Heart right ventricle (tissue), 16 donors: ENCODE results near the gene ZNF710. TPM values are rescaled to one million over a fixed set of nuclear protein-coding genes. Genes with fewer than 3 reads are reported as not detected.

Experiments
- ATAC-seq, 8 donors: fragments of 200-7000 bp; cut with Tn5 transposase; one replicate each; pipeline ENCODE4 v1.9.1; 2020; ENCODE audit warnings: mild to moderate bottlenecking in 8 of 8, moderate library complexity in 8 of 8, moderate number of reproducible peaks in 1 of 8
- DNase-seq, 2 donors: peaks; one replicate each; pipeline ENCODE4 v3.0.0-alpha.2; 2020
- H3K27ac ChIP-seq, 10 donors: fragments of 200-600 bp; sonication (generic) in 2 of 10; one replicate each; pipeline versions ENCODE4 v1.5.0 to v1.8.0; 2020 to 2022; ENCODE audit warnings: mild to moderate bottlenecking in 3 of 10
- H3K27me3 ChIP-seq, 7 donors: fragments of 200-600 bp; one replicate each; pipeline ENCODE4 v1.8.0; 2021 to 2022; ENCODE audit warnings: mild to moderate bottlenecking in 2 of 7
- H3K36me3 ChIP-seq, 9 donors: fragments of 200-600 bp; sonication (generic) in 1 of 9; one replicate each; pipeline versions ENCODE4 v1.5.0 to v1.8.0; 2020 to 2022; ENCODE audit warnings: mild to moderate bottlenecking in 2 of 9
- H3K4me1 ChIP-seq, 9 donors: fragments of 200-600 bp; sonication (generic) in 1 of 9; one replicate each; pipeline versions ENCODE4 v1.5.0 to v1.8.0; 2020 to 2022; ENCODE audit warnings: mild to moderate bottlenecking in 4 of 9
- H3K4me3 ChIP-seq, 10 donors: fragments of 200-600 bp; sonication (generic) in 2 of 10; one replicate each; pipeline versions ENCODE4 v1.5.0 to v1.8.0; 2020 to 2022; ENCODE audit warnings: mild to moderate bottlenecking in 7 of 10, moderate library complexity in 2 of 10
- H3K9me3 ChIP-seq, 11 donors: fragments of 200-600 bp in 10 of 11; sonication (generic) in 2 of 11; one replicate each; pipeline versions ENCODE4 v1.5.0 to v1.8.0; 2013 to 2022; ENCODE audit warnings: mild to moderate bottlenecking in 2 of 11, control low read depth in 1 of 11, moderate library complexity in 1 of 11
- WGBS, 2 donors: extraction: QIAGEN DNeasy Blood & Tissue Kit; methylation state at CpG; one replicate each; pipeline ENCODE4 v1.1.7; 2013; ENCODE audit warnings: inconsistent platforms in 1 of 2; 5-methylcytosine and 5-hydroxymethylcytosine counted together
- intact Hi-C, 10 donors: fragments of 100-400 bp; cut with DNase I; formaldehyde crosslinking; loops; one replicate each; pipeline versions ENCODE4 v1.11.1 to v1.14.2; 2022
- polyA plus RNA-seq, 2 donors: library from polyadenylated mRNA; stranded (reverse); fragments of 200-250 nt; gene quantifications; one replicate each; pipeline ENCODE4 v1.2.3, GENCODE V29; 2013
- total RNA-seq, 10 donors: library from RNA; stranded (reverse); fragmentation: NEBNext Ultra II Directional in 3 of 10; extraction: Animal tissue kit (Norgen Biotek cat#: 25700) in 3 of 10; gene quantifications; one replicate each; pipeline versions ENCODE4 v1.2.1 to v1.2.4, GENCODE V29; 2021 to 2023
- TF ChIP-seq, protein P1 (sequence below), 9 donors: fragments of 200-600 bp; sonication (generic) in 2 of 9; IDR thresholded peaks; one replicate each; pipeline versions ENCODE4 v1.5.0 to v1.8.0; 2021 to 2022; ENCODE audit warnings: antibody characterized with exemption in 9 of 9, mild to moderate bottlenecking in 5 of 9, moderate library complexity in 1 of 9
- donor health status: Arrhythmogenic right ventricular cardiomyopathy.
- donor health status: ischemic (EF 13 %, LVEDD 7.1; RV severe dilation, severe dysfunction).
- donor health status: healthy with polysubstance abuse.
- donor health status: DM: no; HTN: yes; CAD: no.
- donor health status: DM: no; HTN: no; CAD: no.
- donor health status: ischemic (EF 25% LVEDD 6.9; RV normal size, moderate dysfunction).
- donor health status: ischemic (EF 25% LVEDD 5.7; RV mildly dilated, moderate dysfunction).
- donor health status: healthy.
- donor health status: DM: yes; HTN: yes; CAD: no.
- donor health status: Ischemic cardiomyopathy.
- donor health status: ischemic (EF 35%, LVEDD 5.7; RV mildly dilated, moderate dysfunction).
- donor health status: nonischemic (EF 11% LVEDD 7.7; RV severe dilation, severe dysfunction).
- donor health status: DM: yes; HTN: yes; CAD: no.
- donor health status: PGD.
- donor health status: ischemic (EF 29% LVEDD 5.4; RV normal size, mild dysfunction).
- donor health status: nonischemic (EF 23%, LVEDD 6.1; RV moderate dilation, normal function).

ZNF710 gene
- total and polyA plus RNA-seq, 12 donors: 2.8 to 19.8 (median 3.9) TPM

DNA sequence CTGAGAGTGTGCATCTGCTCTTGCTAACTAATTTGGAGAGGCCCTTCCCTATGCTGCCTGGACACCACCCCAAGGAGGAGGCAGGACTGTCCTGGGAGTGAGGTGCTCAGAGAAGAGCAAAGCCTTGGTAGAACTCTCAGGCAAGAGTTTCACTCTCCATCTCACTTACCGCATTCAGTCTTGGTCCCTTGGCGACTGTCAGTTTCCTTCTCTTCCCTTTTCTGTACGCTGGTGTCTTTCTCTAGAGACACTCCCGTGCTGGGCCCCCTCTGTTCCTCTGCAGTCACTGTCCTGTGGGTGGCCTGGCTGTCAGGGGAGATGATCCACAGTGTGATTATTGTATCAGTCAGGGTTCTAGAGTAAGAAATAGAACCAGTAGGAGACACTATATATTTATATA, 57.2 kb downstream of the ZNF710 start:
- WGBS, 2 donors: 83 to 88% methylated on average over 4 of the region's 4 CpGs
- H3K27me3 ChIP-seq: no peaks in the 10 kb centered on the region
- H3K36me3 ChIP-seq: no peaks in the 10 kb centered on the region
- ATAC-seq (no peak), DNase-seq (no peak)
- H3K27ac ChIP-seq: peak overlapping the region in 5 of 10 donors; percentile 68 to 95 (median 74)
- TF ChIP-seq, protein P1, sequence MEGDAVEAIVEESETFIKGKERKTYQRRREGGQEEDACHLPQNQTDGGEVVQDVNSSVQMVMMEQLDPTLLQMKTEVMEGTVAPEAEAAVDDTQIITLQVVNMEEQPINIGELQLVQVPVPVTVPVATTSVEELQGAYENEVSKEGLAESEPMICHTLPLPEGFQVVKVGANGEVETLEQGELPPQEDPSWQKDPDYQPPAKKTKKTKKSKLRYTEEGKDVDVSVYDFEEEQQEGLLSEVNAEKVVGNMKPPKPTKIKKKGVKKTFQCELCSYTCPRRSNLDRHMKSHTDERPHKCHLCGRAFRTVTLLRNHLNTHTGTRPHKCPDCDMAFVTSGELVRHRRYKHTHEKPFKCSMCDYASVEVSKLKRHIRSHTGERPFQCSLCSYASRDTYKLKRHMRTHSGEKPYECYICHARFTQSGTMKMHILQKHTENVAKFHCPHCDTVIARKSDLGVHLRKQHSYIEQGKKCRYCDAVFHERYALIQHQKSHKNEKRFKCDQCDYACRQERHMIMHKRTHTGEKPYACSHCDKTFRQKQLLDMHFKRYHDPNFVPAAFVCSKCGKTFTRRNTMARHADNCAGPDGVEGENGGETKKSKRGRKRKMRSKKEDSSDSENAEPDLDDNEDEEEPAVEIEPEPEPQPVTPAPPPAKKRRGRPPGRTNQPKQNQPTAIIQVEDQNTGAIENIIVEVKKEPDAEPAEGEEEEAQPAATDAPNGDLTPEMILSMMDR (IDR thresholded peaks at IDR 0.05): no peak
- H3K4me3 ChIP-seq: no peak overlapping the region
- intact Hi-C loops: no loop called here
- H3K9me3 ChIP-seq: peaks cover 0 to 3% (median 0%) of the 10 kb centered on the region in 11 donors
- H3K4me1 ChIP-seq: peaks cover 2 to 72% (median 50%) of the 10 kb centered on the region in 9 donors

DNA sequence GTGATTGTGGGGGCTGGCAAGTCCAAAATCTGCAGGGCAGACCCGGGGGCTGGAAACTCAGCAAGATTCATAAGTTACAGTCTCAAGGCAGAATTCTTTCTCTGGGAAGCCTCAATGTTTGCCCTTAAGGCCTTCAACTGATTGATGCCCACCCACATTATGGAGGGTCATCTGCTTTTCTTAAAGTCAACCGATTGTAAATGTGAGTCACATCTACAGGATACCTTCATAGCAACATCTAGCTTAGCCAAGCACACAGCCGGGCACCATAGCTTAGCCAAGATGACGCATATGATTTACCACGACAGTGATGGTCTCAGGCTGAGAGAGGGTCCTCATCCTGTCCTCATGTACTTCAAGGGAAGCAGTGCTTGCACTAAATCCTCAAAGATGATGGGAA, 57.7 kb downstream of the ZNF710 start:
- no peaks in the 10 kb centered on the region for H3K36me3 ChIP-seq
- peaks cover 0 to 3% (median 0%) of the 10 kb centered on the region in 11 donors for H3K9me3 ChIP-seq
- TF ChIP-seq, protein P1 (IDR thresholded peaks at IDR 0.05): no peak
- intact Hi-C loops: no loop called here
- 95 to 97% methylated on average over 5 of the region's 5 CpGs for WGBS, 2 donors
- no peak overlapping the region for H3K4me3 ChIP-seq
- ATAC-seq (no peak), DNase-seq (no peak)
- H3K27me3 ChIP-seq: no peaks in the 10 kb centered on the region
- peaks cover 2 to 77% (median 55%) of the 10 kb centered on the region in 9 donors for H3K4me1 ChIP-seq
- H3K27ac ChIP-seq: peak overlapping the region in 6 of 10 donors; percentile 29 to 95 (median 73)

DNA sequence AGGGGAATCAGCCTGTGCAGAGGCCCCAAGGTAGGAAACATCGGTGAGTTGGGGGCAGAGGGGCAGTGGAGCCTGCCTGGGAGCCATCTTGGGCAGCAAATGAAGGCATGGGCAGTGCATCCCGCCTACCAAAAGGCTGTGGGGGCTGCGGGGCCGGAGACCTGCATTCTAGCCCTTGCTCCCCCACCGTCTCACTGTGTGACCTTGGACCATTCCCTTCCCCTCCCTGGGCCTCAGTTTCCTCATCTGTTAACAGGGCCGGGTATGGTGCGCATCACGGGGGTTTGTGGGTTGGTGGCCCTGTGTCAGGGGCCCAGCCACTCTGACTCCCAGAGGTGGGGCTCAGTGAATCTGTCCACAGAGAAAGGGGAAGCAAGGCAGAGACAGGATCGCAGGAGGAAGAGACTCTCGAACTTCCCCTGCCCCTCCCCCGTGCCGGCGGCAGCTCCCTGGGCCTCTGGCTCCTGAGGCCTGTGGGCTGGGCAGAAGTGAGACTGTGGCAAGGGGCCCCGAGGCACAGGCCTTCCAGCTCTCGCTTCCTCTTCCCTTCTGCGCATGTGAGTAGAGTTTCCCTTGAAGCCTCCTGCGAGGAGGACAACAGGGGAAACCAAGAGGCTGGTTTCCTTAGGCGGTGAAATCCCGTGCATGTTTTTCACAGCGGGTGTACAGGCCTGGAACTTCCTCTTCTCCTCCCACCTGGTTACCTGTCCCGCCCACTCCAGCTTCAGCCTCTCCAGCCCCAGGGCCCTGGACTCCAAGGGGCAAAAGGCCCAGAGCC, 58.3 kb downstream of the ZNF710 start:
- peaks cover 3 to 80% (median 58%) of the 10 kb centered on the region in 9 donors for H3K4me1 ChIP-seq
- no peaks in the 10 kb centered on the region for H3K36me3 ChIP-seq
- peaks cover 0 to 3% (median 0%) of the 10 kb centered on the region in 11 donors for H3K9me3 ChIP-seq
- TF ChIP-seq, protein P1 (IDR thresholded peaks at IDR 0.05): no peak
- intact Hi-C loops: no loop called here
- ATAC-seq (peak; percentile 38 to 85 (median 70)), DNase-seq (peak; percentile 74 to 75)
- 60 to 73% methylated on average over 21 of the region's 21 CpGs for WGBS, 2 donors
- no peaks in the 10 kb centered on the region for H3K27me3 ChIP-seq
- H3K4me3 ChIP-seq: no peak overlapping the region
- H3K27ac ChIP-seq: peak overlapping the region in 6 of 10 donors; percentile 29 to 95 (median 73)

DNA sequence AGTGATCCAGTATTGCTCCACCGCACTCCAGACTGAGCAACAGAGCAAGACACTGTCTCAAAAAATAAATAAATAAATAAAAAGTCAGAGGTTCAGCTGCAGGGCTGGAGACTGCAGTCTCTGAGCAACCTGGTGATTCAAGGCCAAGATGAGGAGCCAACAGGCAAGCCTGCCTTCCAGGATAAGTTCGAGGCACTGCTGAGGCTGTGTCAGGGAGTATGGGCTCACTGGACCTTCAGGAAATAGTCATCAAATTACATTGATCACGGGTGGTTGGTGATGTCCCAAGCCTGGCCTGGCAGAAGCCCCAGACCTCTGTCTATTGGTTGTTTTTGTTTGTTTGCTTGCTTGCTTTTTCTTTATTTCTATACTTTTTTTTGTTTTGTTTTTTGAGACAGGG, 59.7 kb downstream of the ZNF710 start:
- 74 to 78% methylated on average over 3 of the region's 3 CpGs for WGBS, 2 donors
- Histone ChIP-seq H3K27ac (peak overlapping the region in 5 of 10 donors; percentile 13 to 95 (median 76)), H3K27me3 (no peaks in the 10 kb centered on the region), H3K36me3 (no peaks in the 10 kb centered on the region), H3K4me3 (no peak overlapping the region), H3K4me1 (peaks cover 12 to 85% (median 66%) of the 10 kb centered on the region in 9 donors), H3K9me3 (peaks cover 0 to 3% (median 0%) of the 10 kb centered on the region in 11 donors)
- intact Hi-C loops: loop anchor here in 1 of 10 donors (10.0 kb wide), 1 partner anchor 56 kb away; the partner anchor contains the start of gene ZNF710
- ATAC-seq (no peak), DNase-seq (no peak)
- TF ChIP-seq, protein P1 (IDR thresholded peaks at IDR 0.05): no peak
